Neuronal stem cell (in vitro differentiated cells): ENCODE results near the gene EEA1.

Experiments used
- DNase-seq: peaks from one replicate; pipeline ENCODE4 v3.0.0-alpha.2; 2013; ENCODE audit warnings: low spot score
- H2AFZ ChIP-seq: one replicate; pipeline ENCODE4 v1.6.1; 2013; ENCODE audit warnings: mild to moderate bottlenecking, low read length, inconsistent platforms
- H2AK5ac ChIP-seq: 2 replicates; pipeline ENCODE4 v1.6.1; 2013; ENCODE audit warnings: low read depth, mild to moderate bottlenecking, inconsistent platforms, low read length, moderate library complexity, mixed read lengths
- H2BK120ac ChIP-seq: 2 replicates; pipeline ENCODE4 v1.6.1; 2013; ENCODE audit warnings: low read depth, mild to moderate bottlenecking, inconsistent platforms, low read length, moderate library complexity, mixed read lengths
- H2BK12ac ChIP-seq: one replicate; pipeline ENCODE4 v1.6.1; 2013; ENCODE audit warnings: low read length, inconsistent platforms
- H2BK15ac ChIP-seq: 2 replicates; pipeline ENCODE4 v1.6.1; 2013; ENCODE audit warnings: mild to moderate bottlenecking, low read length, inconsistent platforms, mixed read lengths
- H2BK5ac ChIP-seq: one replicate; pipeline ENCODE4 v1.6.1; 2013; ENCODE audit warnings: inconsistent platforms, mild to moderate bottlenecking, low read length, moderate library complexity
- H3K14ac ChIP-seq: one replicate; pipeline ENCODE4 v1.6.1; 2013; ENCODE audit warnings: low read length, inconsistent platforms
- H3K18ac ChIP-seq: 2 replicates; pipeline ENCODE4 v1.6.1; 2013; ENCODE audit warnings: low read length, inconsistent platforms
- H3K23ac ChIP-seq: 2 replicates; pipeline ENCODE4 v1.6.1; 2013; ENCODE audit warnings: low read depth, mild to moderate bottlenecking, mixed read lengths, low read length, inconsistent platforms; ENCODE audit not compliant: poor library complexity
- H3K27ac ChIP-seq: replicated peaks from 3 replicates; pipeline ENCODE4 v1.5.1; 2013; ENCODE audit warnings: low read length, inconsistent platforms
- H3K27me3 ChIP-seq, 3 experiments: 2 replicates each; pipeline ENCODE4 v1.6.1; 2013; ENCODE audit warnings: low read length in 3 of 3, mild to moderate bottlenecking in 2 of 3, inconsistent platforms in 1 of 3, low read depth in 1 of 3, mixed read lengths in 1 of 3, moderate library complexity in 1 of 3; ENCODE audit not compliant: control insufficient read depth in 3 of 3, insufficient read depth in 3 of 3
- H3K36me3 ChIP-seq, 2 donors: replicated peaks in 1 of 2; 2 replicates each; pipeline ENCODE4 v1.6.1; 2013; ENCODE audit warnings: low read length in 2 of 2; ENCODE audit not compliant: control insufficient read depth in 2 of 2, insufficient read depth in 2 of 2
- H3K4ac ChIP-seq: 2 replicates; pipeline ENCODE4 v1.6.1; 2013; ENCODE audit warnings: inconsistent platforms, mild to moderate bottlenecking, low read length, moderate library complexity
- H3K4me1 ChIP-seq, 2 donors: 1 replicate in 1 of 2; 2 replicates in 1 of 2; pipeline ENCODE4 v1.6.1; 2013; ENCODE audit warnings: low read length in 2 of 2, low read depth in 1 of 2; ENCODE audit not compliant: control insufficient read depth in 2 of 2, insufficient read depth in 1 of 2
- H3K4me2 ChIP-seq: one replicate; pipeline ENCODE4 v1.6.1; 2013; ENCODE audit warnings: mild to moderate bottlenecking, low read length, inconsistent platforms; ENCODE audit not compliant: insufficient read depth, poor library complexity, severe bottlenecking
- H3K4me3 ChIP-seq, 2 donors: 2 replicates each; pipeline ENCODE4 v1.5.1; 2013; ENCODE audit warnings: low read length in 2 of 2, mild to moderate bottlenecking in 2 of 2, inconsistent platforms in 1 of 2, moderate library complexity in 1 of 2
- H3K79me1 ChIP-seq: one replicate; pipeline ENCODE4 v1.6.1; 2013; ENCODE audit warnings: low read depth, mild to moderate bottlenecking, inconsistent platforms, low read length, moderate library complexity
- H3K9ac ChIP-seq: one replicate; pipeline ENCODE4 v1.6.1; 2013; ENCODE audit warnings: mild to moderate bottlenecking, low read depth, low read length, inconsistent platforms; ENCODE audit not compliant: poor library complexity
- H3K9me3 ChIP-seq, 2 donors: replicated peaks in 1 of 2; 2 replicates each; pipeline versions ENCODE3 to v1.6.1; 2013; ENCODE audit warnings: low read length in 2 of 2, mild to moderate bottlenecking in 2 of 2, inconsistent platforms in 1 of 2, low read depth in 1 of 2, mixed read lengths in 1 of 2, moderate library complexity in 1 of 2; ENCODE audit not compliant: control insufficient read depth in 2 of 2, insufficient read depth in 1 of 2
- H4K8ac ChIP-seq: one replicate; pipeline ENCODE4 v1.6.1; 2013; ENCODE audit warnings: low read depth, mild to moderate bottlenecking, inconsistent platforms, low read length, moderate library complexity
- H4K91ac ChIP-seq: one replicate; pipeline ENCODE4 v1.6.1; 2013; ENCODE audit warnings: low read length, low read depth, mild to moderate bottlenecking, inconsistent platforms; ENCODE audit not compliant: poor library complexity
- WGBS, 2 donors: extraction: QIAGEN DNeasy Blood & Tissue Kit; methylation state at CpG; one replicate each; pipeline ENCODE4 v1.1.7; 2013; ENCODE audit warnings: missing lambda C conversion rate in 2 of 2, mixed read lengths in 1 of 2; ENCODE audit not compliant: insufficient read length in 2 of 2, insufficient replicate concordance in 1 of 2; ENCODE audit errors: extremely low coverage in 2 of 2; 5-methylcytosine and 5-hydroxymethylcytosine counted together

The EEA1 gene

GRCh38 chr12:92775416-92775815, 153.7 kb downstream of the EEA1 start:
- Histone ChIP-seq H3K4ac (no peak overlapping the region), H3K18ac (no peak overlapping the region), H2BK15ac (no peak overlapping the region), H3K4me3 (no peak overlapping the region), H4K91ac (no peak overlapping the region), H2BK12ac (no peak overlapping the region), H3K9ac (no peak overlapping the region), H2BK5ac (no peak overlapping the region), H2AK5ac (no peak overlapping the region), H3K27ac (no peak overlapping the region), H3K14ac (no peak overlapping the region), H3K79me1 (no peaks in the 10 kb centered on the region), H3K27me3 (no peaks in the 10 kb centered on the region), H3K36me3 (peaks cover 1 to 47% of the 10 kb centered on the region in 2 donors), H3K9me3 (no peaks in the 10 kb centered on the region), H4K8ac (no peak overlapping the region), H3K4me1 (no peaks in the 10 kb centered on the region), H3K4me2 (no peak overlapping the region), H3K23ac (no peak overlapping the region), H2BK120ac (no peak overlapping the region), H2AFZ (no peak overlapping the region)
- DNase-seq: no peak

GRCh38 chr12:92771001-92771400, 158.1 kb downstream of the EEA1 start:
- no peak overlapping the region for H3K9ac ChIP-seq
- H3K23ac ChIP-seq: no peak overlapping the region
- no peak overlapping the region for H4K91ac ChIP-seq
- H2BK5ac ChIP-seq: no peak overlapping the region
- H2AFZ ChIP-seq: no peak overlapping the region
- H4K8ac ChIP-seq: no peak overlapping the region
- no peak overlapping the region for H2BK120ac ChIP-seq
- no peak overlapping the region for H3K27ac ChIP-seq
- peaks cover 1 to 5% of the 10 kb centered on the region in 2 donors for H3K36me3 ChIP-seq
- H3K14ac ChIP-seq: no peak overlapping the region
- no peak overlapping the region for H3K18ac ChIP-seq
- H3K4me1 ChIP-seq: peaks cover 3 to 8% of the 10 kb centered on the region in 2 donors
- H3K9me3 ChIP-seq: no peaks in the 10 kb centered on the region
- no peaks in the 10 kb centered on the region for H3K27me3 ChIP-seq
- H3K79me1 ChIP-seq: no peaks in the 10 kb centered on the region
- H3K4me2 ChIP-seq: no peak overlapping the region
- no CpG with 5 or more reads among the region's 1 CpG for WGBS, 2 donors
- H3K4me3 ChIP-seq: no peak overlapping the region
- no peak overlapping the region for H2BK12ac ChIP-seq
- no peak overlapping the region for H2AK5ac ChIP-seq
- no peak for DNase-seq
- H2BK15ac ChIP-seq: no peak overlapping the region
- H3K4ac ChIP-seq: no peak overlapping the region

- H3K18ac ChIP-seq: no peak overlapping the region
- no peak overlapping the region for H2BK15ac ChIP-seq
- no peak overlapping the region for H3K14ac ChIP-seq
- no peak overlapping the region for H4K8ac ChIP-seq
- H3K4me3 ChIP-seq: no peak overlapping the region
- H3K27me3 ChIP-seq: no peaks in the 10 kb centered on the region
- H3K79me1 ChIP-seq: no peaks in the 10 kb centered on the region
- H3K4ac ChIP-seq: no peak overlapping the region
- DNase-seq: no peak
- no peak overlapping the region for H3K23ac ChIP-seq
- H4K91ac ChIP-seq: no peak overlapping the region
- no peak overlapping the region for H3K27ac ChIP-seq
- H2AFZ ChIP-seq: no peak overlapping the region
- no peaks in the 10 kb centered on the region for H3K9me3 ChIP-seq
- no peak overlapping the region for H2BK12ac ChIP-seq
- no peak overlapping the region for H2BK5ac ChIP-seq
- WGBS, 2 donors: no CpG with 5 or more reads among the region's 4 CpGs
- H3K9ac ChIP-seq: no peak overlapping the region
- no peaks in the 10 kb centered on the region for H3K36me3 ChIP-seq
- peaks cover 3 to 11% of the 10 kb centered on the region in 2 donors for H3K4me1 ChIP-seq
- H3K4me2 ChIP-seq: no peak overlapping the region
- no peak overlapping the region for H2AK5ac ChIP-seq
- no peak overlapping the region for H2BK120ac ChIP-seq
These were observed 159.8 kb downstream of the EEA1 start for GRCh38 chr12:92769124-92769901.

GRCh38 chr12:92765871-92766270, 163.2 kb downstream of the EEA1 start:
- WGBS, 2 donors: no CpG with 5 or more reads among the region's 1 CpG
- Histone ChIP-seq H3K4me3 (no peak overlapping the region), H3K27me3 (no peaks in the 10 kb centered on the region), H3K9me3 (no peaks in the 10 kb centered on the region), H2BK5ac (no peak overlapping the region), H2BK15ac (no peak overlapping the region), H3K4me2 (no peak overlapping the region), H3K27ac (no peak overlapping the region), H3K23ac (no peak overlapping the region), H4K91ac (no peak overlapping the region), H2AFZ (no peak overlapping the region), H3K4ac (no peak overlapping the region), H3K14ac (no peak overlapping the region), H4K8ac (no peak overlapping the region), H3K18ac (no peak overlapping the region), H3K4me1 (peaks cover 3 to 11% of the 10 kb centered on the region in 2 donors), H2BK120ac (no peak overlapping the region), H3K36me3 (no peaks in the 10 kb centered on the region), H3K79me1 (no peaks in the 10 kb centered on the region), H3K9ac (no peak overlapping the region), H2AK5ac (no peak overlapping the region), H2BK12ac (no peak overlapping the region)
- DNase-seq: no peak
